Esophagus squamous epithelium (tissue), 5 donors: ENCODE data around the gene SLC35F2. TPM values are rescaled to one million over a fixed set of nuclear protein-coding genes. Genes with fewer than 3 reads are reported as not detected.
"Not testable (repeated sequence)": the region's sequence is repeated elsewhere in the genome, so short reads cannot be mapped to it uniquely, and the experiment has no call there.

Source experiments
- DNase-seq: peaks from one replicate; lab custom pipeline; 2025; lab: John Stamatoyannopoulos, UW
- H3K27ac ChIP-seq, 4 donors: fragments of 200-600 bp; sonication (generic); one replicate each; pipeline ENCODE4 v1.5.1; 2016 to 2019; ENCODE audit warnings: mild to moderate bottlenecking in 1 of 4
- H3K27me3 ChIP-seq, 4 donors: fragments of 200-600 bp; sonication (generic); 1 replicate in 3 of 4; 2 replicates in 1 of 4; pipeline versions ENCODE4 v1.5.1 to v1.6.0; 2017 to 2021; ENCODE audit warnings: antibody characterized with exemption in 1 of 4
- H3K36me3 ChIP-seq, 3 donors: fragments of 200-600 bp; sonication (generic); one replicate each; pipeline ENCODE4 v1.5.1; 2016 to 2019
- H3K4me1 ChIP-seq, 3 donors: fragments of 200-600 bp; sonication (generic); one replicate each; pipeline ENCODE4 v1.5.1; 2017 to 2019
- H3K4me3 ChIP-seq, 4 donors: fragments of 200-600 bp; sonication (generic); 1 replicate in 3 of 4; 2 replicates in 1 of 4; pipeline ENCODE4 v1.5.1; 2016 to 2019; ENCODE audit warnings: mild to moderate bottlenecking in 2 of 4, moderate library complexity in 1 of 4
- H3K9me3 ChIP-seq, 3 donors: fragments of 200-600 bp; sonication (generic); one replicate each; pipeline ENCODE4 v1.5.1; 2016 to 2019
- CTCF ChIP-seq, 6 experiments: fragments of 450-650 bp in 4 of 6; fragments of 200-600 bp in 2 of 6; sonication (generic) in 2 of 6; IDR thresholded peaks; one replicate each; pipeline ENCODE4 v1.5.1; 2016 to 2019; ENCODE audit warnings: antibody characterized with exemption in 6 of 6, mild to moderate bottlenecking in 4 of 6, moderate library complexity in 4 of 6
- POLR2A ChIP-seq, 4 donors: fragments of 450-650 bp; IDR thresholded peaks; one replicate each; pipeline ENCODE4 v1.6.1; 2017; ENCODE audit warnings: antibody characterized with exemption in 4 of 4, mild to moderate bottlenecking in 4 of 4, moderate library complexity in 3 of 4
- WGBS, 2 donors: methylation state at CpG; one replicate each; pipeline ENCODE4 v1.1.5; 2018; 5-methylcytosine and 5-hydroxymethylcytosine counted together
- intact Hi-C: fragments of 100-400 bp; cut with DNase I; formaldehyde crosslinking; loops from one replicate; pipeline ENCODE4 v1.15.0; 2022
- total RNA-seq, 4 donors: library from RNA; depleted of rRNA; stranded (reverse); fragments of >200 nt; gene quantifications; one replicate each; pipeline ENCODE4 v1.1.0, GENCODE V29; 2016
- donor health status: DM: yes; HTN: yes; CAD: no.

SLC35F2 gene
- total RNA-seq, 4 donors from 2014 or later, result 12.6 to 24.0 (median 17.2) TPM

GRCh38 chr11:107842412-107843100, 16.0 kb downstream of the SLC35F2 start:
- intact Hi-C loops, result no loop called here
- Histone ChIP-seq H3K4me3 (no peak overlapping the region), H3K36me3 (no peaks in the 10 kb centered on the region), H3K9me3 (no peaks in the 10 kb centered on the region), H3K4me1 (peaks cover 9 to 48% (median 31%) of the 10 kb centered on the region in 3 donors), H3K27ac (no peak overlapping the region), H3K27me3 (no peaks in the 10 kb centered on the region)
- DNase-seq, result no peak
- 69 to 81% methylated on average over 8 of the region's 8 CpGs for WGBS, 2 donors
- TF ChIP-seq POLR2A (IDR thresholded peaks at IDR 0.05) (no peak), CTCF (IDR thresholded peaks at IDR 0.05) (no peak)

GRCh38 chr11:107840129-107840484, 18.5 kb downstream of the SLC35F2 start:
- Histone ChIP-seq H3K9me3 (no peaks in the 10 kb centered on the region), H3K4me3 (peak overlapping the region in 3 of 4 donors; percentile 6 to 48 (median 9)), H3K27ac (peak overlapping the region; percentile 79 to 93 (median 91)), H3K27me3 (no peaks in the 10 kb centered on the region), H3K36me3 (no peaks in the 10 kb centered on the region), H3K4me1 (peaks cover 9 to 58% (median 40%) of the 10 kb centered on the region in 3 donors)
- TF ChIP-seq CTCF (IDR thresholded peaks at IDR 0.05) (no peak), POLR2A (IDR thresholded peaks at IDR 0.05) (no peak)
- DNase-seq, result no peak
- WGBS, 2 donors, result 16 to 22% methylated on average over 2 of the region's 2 CpGs
- intact Hi-C loops, result no loop called here

- intact Hi-C loops, result no loop called here
Measured at GRCh38 chr11:107836851-107837250, 21.7 kb downstream of the SLC35F2 start.

GRCh38 chr11:107834995-107835394, 23.6 kb downstream of the SLC35F2 start:
- Histone ChIP-seq H3K27ac (no peak overlapping the region), H3K36me3 (no peaks in the 10 kb centered on the region), H3K4me1 (peaks cover 10 to 62% (median 33%) of the 10 kb centered on the region in 3 donors), H3K9me3 (no peaks in the 10 kb centered on the region), H3K4me3 (no peak overlapping the region), H3K27me3 (no peaks in the 10 kb centered on the region)
- DNase-seq, result no peak
- intact Hi-C loops, result no loop called here
- TF ChIP-seq CTCF (IDR thresholded peaks at IDR 0.05) (no peak), POLR2A (IDR thresholded peaks at IDR 0.05) (no peak)
- WGBS, 2 donors, result 79 to 84% methylated on average over 6 of the region's 6 CpGs

More at GRCh38 chr11:107836851-107837250, 21.7 kb downstream of the SLC35F2 start:
- 37 to 38% methylated on average over 3 of the region's 3 CpGs for WGBS, 2 donors
- DNase-seq, result no peak
- H3K4me3 ChIP-seq, result no peak overlapping the region
- peak overlapping the region in 2 of 4 donors; percentile 42 to 48 for H3K27ac ChIP-seq
- H3K36me3 ChIP-seq, result no peaks in the 10 kb centered on the region
- H3K27me3 ChIP-seq, result no peaks in the 10 kb centered on the region
- TF ChIP-seq CTCF (IDR thresholded peaks at IDR 0.05) (no peak), POLR2A (IDR thresholded peaks at IDR 0.05) (no peak)
- no peaks in the 10 kb centered on the region for H3K9me3 ChIP-seq
- peaks cover 9 to 62% (median 37%) of the 10 kb centered on the region in 3 donors for H3K4me1 ChIP-seq

- H3K27me3 ChIP-seq, H3K36me3 ChIP-seq, H3K9me3 ChIP-seq, H3K4me3 ChIP-seq, DNase-seq, intact Hi-C loops, H3K27ac ChIP-seq: not testable (repeated sequence)
- peaks cover 4 to 51% (median 27%) of the 10 kb centered on the region in 3 donors for H3K4me1 ChIP-seq
- 77 to 79% methylated on average over 6 of the region's 6 CpGs for WGBS, 2 donors
Measured at GRCh38 chr11:107833926-107834325, 24.7 kb downstream of the SLC35F2 start.
